ENCODE data around the gene PDS5A.
"Not testable (repeated sequence)": the region's sequence is repeated elsewhere in the genome, so short reads cannot be mapped to it uniquely, and the experiment has no call there.

PDS5A gene

DNA sequence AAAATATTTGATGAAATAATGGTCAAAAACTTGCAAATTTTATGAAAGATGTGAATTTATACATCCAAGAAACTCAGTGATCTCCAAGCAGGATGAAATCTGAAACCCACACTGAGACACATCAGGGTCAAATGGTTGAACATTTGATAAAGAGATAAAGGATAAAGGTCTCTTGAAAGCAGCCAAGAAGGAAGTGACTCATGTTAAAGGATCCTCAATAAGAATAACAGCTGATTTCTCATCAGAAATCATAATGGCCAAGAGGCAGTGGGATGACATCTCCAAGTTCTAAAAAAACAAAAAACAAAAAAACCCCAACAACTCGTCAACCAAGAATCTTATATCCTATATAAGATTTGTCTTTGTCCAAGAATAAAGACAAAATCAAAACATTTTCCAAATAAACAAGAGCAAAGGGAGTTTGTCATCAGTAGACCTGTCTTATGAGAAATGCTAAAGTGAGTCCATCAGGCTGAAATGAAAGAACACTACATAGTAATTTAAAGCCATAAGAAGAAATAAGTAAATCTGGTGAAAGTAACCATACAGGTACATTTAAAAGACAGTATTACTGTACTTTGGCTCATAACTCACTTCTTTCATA is 121.7 kb downstream of the PDS5A start:
- no peak for DNase-seq (ENCODE audit: low spot score)
- Mint-ChIP-seq H3K27me3 (ENCODE audit: low read depth) (no peaks in the 10 kb centered on the region), H3K9me3 (peaks cover 17% of the 10 kb centered on the region), H3K27ac (no peak overlapping the region), H3K4me1 (ENCODE audit: low read depth) (peaks cover 10% of the 10 kb centered on the region), H3K4me3 (no peak overlapping the region), H3K36me3 (ENCODE audit: low read depth) (peaks cover 76% of the 10 kb centered on the region)

DNA sequence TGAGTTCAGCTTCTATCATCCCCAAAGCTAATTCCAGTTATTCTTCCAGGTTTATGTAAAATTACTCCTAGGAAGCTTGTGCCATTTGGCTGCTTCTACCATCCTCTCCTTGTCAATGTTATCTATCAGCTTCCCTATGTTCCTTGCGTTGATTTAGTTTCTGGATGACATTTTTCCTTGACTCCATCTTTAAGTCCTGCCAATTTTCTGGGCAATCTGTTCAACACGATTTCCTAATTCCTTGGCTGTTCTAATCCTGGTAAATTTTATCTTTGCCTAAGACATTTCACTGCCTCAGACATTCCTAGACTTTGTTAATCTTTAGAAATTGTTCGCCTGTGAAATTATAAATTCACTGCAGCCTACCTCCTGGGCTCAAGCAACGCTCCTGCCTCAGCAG is 125.1 kb downstream of the PDS5A start:
- Mint-ChIP-seq H3K27ac (no peak overlapping the region), H3K36me3 (ENCODE audit: low read depth) (peaks cover 61% of the 10 kb centered on the region)

DNA sequence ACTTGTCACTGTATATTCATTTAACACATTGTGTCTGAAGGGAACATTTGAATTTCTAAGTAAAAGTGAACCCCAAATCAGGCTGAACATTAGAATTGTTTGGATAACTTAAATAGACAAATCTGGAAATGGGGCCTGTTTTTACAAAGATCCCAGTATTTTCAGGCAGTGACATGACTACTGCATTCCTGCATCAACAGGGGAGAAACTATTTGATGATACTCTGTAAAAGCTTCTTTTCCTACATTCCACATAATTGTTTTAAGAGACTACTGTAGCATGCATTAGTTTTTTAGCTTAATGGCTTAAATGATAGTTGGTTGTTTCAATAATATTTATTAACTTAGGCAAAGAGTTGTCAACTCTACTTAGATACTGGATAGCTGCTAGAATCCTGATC is 127.0 kb downstream of the PDS5A start:
- Mint-ChIP-seq H3K36me3 (ENCODE audit: low read depth) (peaks cover 46% of the 10 kb centered on the region), H3K4me1 (ENCODE audit: low read depth) (peaks cover 6% of the 10 kb centered on the region), H3K4me3 (no peak overlapping the region), H3K9me3 (peaks cover 8% of the 10 kb centered on the region), H3K27ac (no peak overlapping the region), H3K27me3 (ENCODE audit: low read depth) (no peaks in the 10 kb centered on the region)
- no peak for DNase-seq (ENCODE audit: low spot score)

More for the DNA sequence above, 125.1 kb downstream of the PDS5A start:
- Mint-ChIP-seq H3K4me1 (ENCODE audit: low read depth) (peaks cover 10% of the 10 kb centered on the region), H3K9me3 (peaks cover 16% of the 10 kb centered on the region), H3K4me3 (no peak overlapping the region), H3K27me3 (ENCODE audit: low read depth) (no peaks in the 10 kb centered on the region)
- no peak for DNase-seq (ENCODE audit: low spot score)

DNA sequence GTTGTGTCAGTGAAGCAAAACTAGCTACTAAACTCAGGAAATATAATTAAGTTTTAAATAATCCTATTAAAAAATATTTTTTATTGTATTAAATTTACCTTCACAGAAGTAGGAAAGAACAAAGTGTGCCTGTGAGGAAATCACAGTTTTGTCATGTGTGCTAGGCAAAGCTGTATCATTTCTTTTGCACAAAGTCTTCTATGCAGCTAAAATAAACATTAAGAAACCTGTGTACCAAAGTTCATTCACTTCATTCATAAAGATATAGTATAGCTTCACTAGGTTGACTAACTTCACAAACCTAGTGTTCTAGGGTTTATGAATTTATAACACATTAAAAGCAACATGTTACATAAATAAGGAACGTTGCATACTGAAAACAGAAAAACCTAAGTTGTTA is 131.0 kb downstream of the PDS5A start:
- DNase-seq (ENCODE audit: low spot score): no peak
- H3K4me1 Mint-ChIP-seq (ENCODE audit: low read depth): no peaks in the 10 kb centered on the region
- no peaks in the 10 kb centered on the region for H3K27me3 Mint-ChIP-seq (ENCODE audit: low read depth)
- H3K4me3 Mint-ChIP-seq: no peak overlapping the region
- peaks cover 28% of the 10 kb centered on the region for H3K36me3 Mint-ChIP-seq (ENCODE audit: low read depth)
- H3K27ac Mint-ChIP-seq: no peak overlapping the region
- no peaks in the 10 kb centered on the region for H3K9me3 Mint-ChIP-seq

DNA sequence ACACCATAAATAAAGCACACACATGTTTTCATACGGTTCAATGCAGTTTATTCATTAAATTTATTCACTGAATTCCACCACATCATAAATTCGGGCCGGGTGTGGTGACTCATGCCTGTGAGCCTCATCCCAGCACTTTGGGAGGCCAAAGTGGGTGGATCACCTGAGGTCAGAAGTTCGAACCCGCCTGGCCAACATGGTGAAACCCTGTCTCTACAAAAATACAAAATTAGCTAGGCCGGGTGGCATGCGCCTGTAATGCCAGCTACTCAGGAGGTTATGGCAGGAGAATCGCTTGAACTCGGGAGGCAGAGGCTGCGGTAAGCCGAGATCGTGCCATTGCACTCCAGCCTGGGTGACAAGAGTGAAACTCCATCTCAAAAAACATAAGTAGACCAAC is 131.6 kb downstream of the PDS5A start:
- DNase-seq (ENCODE audit: low spot score): no peak
- Mint-ChIP-seq H3K27me3 (ENCODE audit: low read depth) (no peaks in the 10 kb centered on the region), H3K27ac (no peak overlapping the region), H3K4me3 (no peak overlapping the region), H3K36me3 (ENCODE audit: low read depth) (peaks cover 32% of the 10 kb centered on the region), H3K9me3 (no peaks in the 10 kb centered on the region), H3K4me1 (ENCODE audit: low read depth) (no peaks in the 10 kb centered on the region)

- no peak for DNase-seq (ENCODE audit: low spot score)
- H3K4me3 Mint-ChIP-seq: no peak overlapping the region
- H3K36me3 Mint-ChIP-seq (ENCODE audit: low read depth): peaks cover 45% of the 10 kb centered on the region
- no peaks in the 10 kb centered on the region for H3K4me1 Mint-ChIP-seq (ENCODE audit: low read depth)
- no peaks in the 10 kb centered on the region for H3K9me3 Mint-ChIP-seq
- no peak overlapping the region for H3K27ac Mint-ChIP-seq
- H3K27me3 Mint-ChIP-seq (ENCODE audit: low read depth): no peaks in the 10 kb centered on the region
Observed at GRCh38 chr4:39841894-39842293, 135.8 kb downstream of the PDS5A start.

GRCh38 chr4:39840516-39840915 is 137.2 kb downstream of the PDS5A start:
- H3K9me3 Mint-ChIP-seq; DNase-seq (ENCODE audit: low spot score); H3K4me1 Mint-ChIP-seq (ENCODE audit: low read depth); H3K4me3 Mint-ChIP-seq; H3K27ac Mint-ChIP-seq; H3K27me3 Mint-ChIP-seq (ENCODE audit: low read depth): not testable (repeated sequence)
- H3K36me3 Mint-ChIP-seq (ENCODE audit: low read depth): peaks cover 54% of the 10 kb centered on the region

DNA sequence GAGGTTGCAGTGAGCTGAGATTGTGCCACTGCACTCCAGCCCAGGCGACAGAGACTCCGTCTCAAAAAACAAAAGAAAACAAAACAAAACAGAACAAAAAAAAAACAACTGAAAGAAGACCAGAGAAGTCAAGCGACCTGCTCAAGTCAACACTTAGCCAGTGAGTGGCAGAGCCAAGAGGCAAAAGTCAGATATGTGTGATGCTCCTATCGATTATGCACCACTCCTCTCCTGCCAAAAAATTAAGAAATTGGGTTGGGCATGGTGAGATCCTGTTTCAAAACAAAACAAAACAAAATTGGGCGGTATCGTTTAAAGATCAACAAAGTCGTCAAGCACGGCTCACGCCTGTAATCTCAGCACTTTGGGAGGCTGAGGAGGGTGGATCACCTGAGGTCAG is 137.7 kb downstream of the PDS5A start:
- H3K4me1 Mint-ChIP-seq (ENCODE audit: low read depth): no peaks in the 10 kb centered on the region

GRCh38 chr4:39838431-39838830 is 139.3 kb downstream of the PDS5A start:
- H3K36me3 Mint-ChIP-seq (ENCODE audit: low read depth): peaks cover 60% of the 10 kb centered on the region
- H3K27ac Mint-ChIP-seq; H3K9me3 Mint-ChIP-seq; H3K4me3 Mint-ChIP-seq; H3K27me3 Mint-ChIP-seq (ENCODE audit: low read depth); H3K4me1 Mint-ChIP-seq (ENCODE audit: low read depth); DNase-seq (ENCODE audit: low spot score): not testable (repeated sequence)

More for the DNA sequence above, 137.7 kb downstream of the PDS5A start:
- H3K36me3 Mint-ChIP-seq (ENCODE audit: low read depth): peaks cover 58% of the 10 kb centered on the region
- H3K4me3 Mint-ChIP-seq: no peak overlapping the region
- H3K27me3 Mint-ChIP-seq (ENCODE audit: low read depth): no peaks in the 10 kb centered on the region
- H3K9me3 Mint-ChIP-seq: no peaks in the 10 kb centered on the region
- DNase-seq (ENCODE audit: low spot score): no peak
- H3K27ac Mint-ChIP-seq: no peak overlapping the region

DNA sequence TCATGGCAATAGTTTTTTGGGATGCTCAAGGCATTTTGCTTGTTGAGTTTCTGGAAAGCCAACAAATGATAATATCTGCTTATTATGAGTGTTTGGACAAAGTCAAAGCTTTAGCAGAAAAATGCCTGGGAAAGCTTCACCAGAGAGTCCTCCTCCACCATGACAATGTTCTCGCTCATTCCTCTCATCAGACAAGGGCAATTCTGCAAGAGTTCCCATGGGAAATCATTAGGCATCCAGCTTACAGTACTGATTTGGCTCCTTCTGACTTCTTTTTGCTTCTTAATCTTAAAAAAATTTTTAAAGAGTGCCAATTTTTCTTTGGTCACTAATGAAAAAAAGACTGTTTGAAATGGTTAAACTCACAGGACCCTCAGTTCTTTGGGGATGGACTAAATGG is 143.4 kb downstream of the PDS5A start:
- Mint-ChIP-seq H3K4me1 (ENCODE audit: low read depth) (no peaks in the 10 kb centered on the region), H3K9me3 (no peaks in the 10 kb centered on the region), H3K36me3 (ENCODE audit: low read depth) (peaks cover 55% of the 10 kb centered on the region), H3K27me3 (ENCODE audit: low read depth) (no peaks in the 10 kb centered on the region), H3K27ac (no peak overlapping the region), H3K4me3 (no peak overlapping the region)
- no peak for DNase-seq (ENCODE audit: low spot score)

DNA sequence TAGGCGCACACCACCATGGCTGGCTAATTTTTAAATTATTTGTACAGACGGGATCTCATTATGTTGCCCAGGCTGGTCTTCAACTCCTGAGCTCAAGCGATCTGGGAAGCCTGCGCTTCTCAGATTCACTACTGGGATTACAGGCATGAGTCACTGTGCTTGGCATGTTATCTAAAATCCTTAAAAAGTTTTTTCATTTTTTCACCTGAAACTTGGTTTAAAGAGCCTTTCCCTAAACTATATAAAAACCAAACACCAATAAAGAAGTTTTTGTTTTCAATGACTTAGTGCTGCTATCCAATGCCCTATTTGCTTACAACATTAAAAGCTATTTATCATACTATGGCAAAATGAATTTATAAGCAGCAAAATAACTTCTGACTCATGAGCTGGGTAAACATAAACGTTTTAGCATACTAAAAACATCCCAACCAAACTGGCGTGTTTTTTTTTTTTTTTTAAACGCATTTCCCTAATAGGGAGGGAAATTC is 151.9 kb downstream of the PDS5A start:
- Mint-ChIP-seq H3K36me3 (ENCODE audit: low read depth) (peaks cover 46% of the 10 kb centered on the region), H3K4me3 (no peak overlapping the region), H3K27me3 (ENCODE audit: low read depth) (no peaks in the 10 kb centered on the region), H3K9me3 (no peaks in the 10 kb centered on the region), H3K27ac (no peak overlapping the region), H3K4me1 (ENCODE audit: low read depth) (peaks cover 5% of the 10 kb centered on the region)
- no peak for DNase-seq (ENCODE audit: low spot score)

DNA sequence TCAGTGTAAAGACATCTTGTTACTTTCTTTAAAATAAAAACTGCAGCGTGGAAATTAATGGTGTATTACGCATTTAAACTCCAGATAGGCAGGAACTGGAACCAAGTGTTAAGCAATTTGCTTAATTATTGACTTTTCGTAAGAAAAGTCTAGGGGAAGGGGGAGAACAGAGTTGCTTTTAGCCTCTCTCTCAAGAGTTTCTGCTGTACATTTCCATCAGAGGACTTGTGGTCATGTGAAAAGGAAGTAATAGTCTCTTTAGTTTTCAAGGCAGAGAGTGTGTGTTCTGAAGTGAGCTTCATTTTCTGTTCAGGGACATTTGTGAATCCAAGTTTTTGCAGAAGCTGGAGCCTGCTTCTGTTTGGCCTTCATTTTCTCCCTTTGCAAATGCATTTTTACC is 152.6 kb downstream of the PDS5A start:
- Mint-ChIP-seq H3K36me3 (ENCODE audit: low read depth) (peaks cover 41% of the 10 kb centered on the region), H3K9me3 (no peaks in the 10 kb centered on the region), H3K4me1 (ENCODE audit: low read depth) (peaks cover 5% of the 10 kb centered on the region), H3K4me3 (no peak overlapping the region), H3K27ac (no peak overlapping the region), H3K27me3 (ENCODE audit: low read depth) (no peaks in the 10 kb centered on the region)
- no peak for DNase-seq (ENCODE audit: low spot score)

GRCh38 chr4:39823191-39823590 is 154.5 kb downstream of the PDS5A start:
- Mint-ChIP-seq H3K36me3 (ENCODE audit: low read depth) (peaks cover 31% of the 10 kb centered on the region), H3K9me3 (no peaks in the 10 kb centered on the region), H3K27ac (no peak overlapping the region), H3K27me3 (ENCODE audit: low read depth) (no peaks in the 10 kb centered on the region), H3K4me1 (ENCODE audit: low read depth) (peaks cover 5% of the 10 kb centered on the region), H3K4me3 (no peak overlapping the region)
- no peak for DNase-seq (ENCODE audit: low spot score)

GRCh38 chr4:39822662-39823061 is 155.0 kb downstream of the PDS5A start:
- Mint-ChIP-seq H3K27ac (no peak overlapping the region), H3K27me3 (ENCODE audit: low read depth) (no peaks in the 10 kb centered on the region), H3K4me1 (ENCODE audit: low read depth) (peaks cover 5% of the 10 kb centered on the region), H3K9me3 (no peaks in the 10 kb centered on the region), H3K36me3 (ENCODE audit: low read depth) (peaks cover 28% of the 10 kb centered on the region), H3K4me3 (no peak overlapping the region)
- DNase-seq (ENCODE audit: low spot score): no peak

- H3K4me1 Mint-ChIP-seq (ENCODE audit: low read depth): peaks cover 5% of the 10 kb centered on the region
- H3K36me3 Mint-ChIP-seq (ENCODE audit: low read depth): peaks cover 23% of the 10 kb centered on the region
- no peak overlapping the region for H3K4me3 Mint-ChIP-seq
- no peaks in the 10 kb centered on the region for H3K9me3 Mint-ChIP-seq
- no peak overlapping the region for H3K27ac Mint-ChIP-seq
- no peaks in the 10 kb centered on the region for H3K27me3 Mint-ChIP-seq (ENCODE audit: low read depth)
- DNase-seq (ENCODE audit: low spot score): no peak
Observed at GRCh38 chr4:39821951-39822350, 155.8 kb downstream of the PDS5A start.
